H1 (cell line): Measurements from ENCODE around the gene INPP5A.

Source experiments
- POLR2AphosphoS5 ChIP-seq: IDR thresholded peaks from 2 replicates; pipeline ENCODE4 v1.6.1; 2011; ENCODE audit warnings: low read depth, low read length
- TF ChIP-seq, protein P1 (sequence below), 3 experiments: IDR thresholded peaks; 1 replicate in 2 of 3; 2 replicates in 1 of 3; pipeline versions ENCODE4 v1.5.1 to v1.6.1; 2011; ENCODE audit warnings: low read length in 3 of 3, mild to moderate bottlenecking in 3 of 3, inconsistent platforms in 2 of 3, low read depth in 1 of 3, moderate library complexity in 1 of 3; ENCODE audit not compliant: insufficient read depth in 1 of 3; ENCODE audit errors: control extremely low read depth in 1 of 3

DNA sequence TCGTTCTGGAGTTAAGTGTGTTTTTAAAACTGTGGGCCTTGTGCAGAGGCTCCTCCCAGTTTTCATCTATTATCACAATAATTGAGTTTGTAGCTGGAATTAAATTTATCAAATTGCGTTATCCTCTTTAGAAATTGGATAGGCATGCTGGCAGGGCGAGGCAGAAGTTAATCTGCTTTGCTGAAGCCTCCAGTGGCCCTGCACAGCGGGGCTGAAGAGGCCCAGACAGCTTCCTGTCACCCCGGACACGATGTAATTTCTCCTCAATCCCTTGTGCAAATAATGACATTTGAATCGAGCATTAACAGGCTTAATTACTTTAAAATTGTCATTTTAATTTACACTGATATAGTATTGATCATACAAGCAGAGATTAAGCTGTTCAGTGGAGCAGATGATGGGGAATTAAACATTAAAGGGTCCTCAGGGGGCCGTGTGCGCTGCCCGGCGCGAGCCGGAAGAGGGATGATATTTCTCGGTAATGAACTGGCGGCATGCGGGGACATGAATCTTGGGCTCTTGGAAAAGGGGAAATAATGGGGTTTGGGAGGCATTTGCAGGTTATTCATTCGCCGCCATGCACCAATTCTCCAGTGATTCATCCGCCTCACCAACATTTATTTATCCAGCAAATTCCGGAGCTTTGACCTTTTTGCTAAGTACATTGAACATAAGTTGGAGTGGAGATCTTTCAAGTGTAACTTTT lies 129.9 kb downstream of the INPP5A start:
- no peak for TF ChIP-seq POLR2AphosphoS5
- TF ChIP-seq, protein P1, sequence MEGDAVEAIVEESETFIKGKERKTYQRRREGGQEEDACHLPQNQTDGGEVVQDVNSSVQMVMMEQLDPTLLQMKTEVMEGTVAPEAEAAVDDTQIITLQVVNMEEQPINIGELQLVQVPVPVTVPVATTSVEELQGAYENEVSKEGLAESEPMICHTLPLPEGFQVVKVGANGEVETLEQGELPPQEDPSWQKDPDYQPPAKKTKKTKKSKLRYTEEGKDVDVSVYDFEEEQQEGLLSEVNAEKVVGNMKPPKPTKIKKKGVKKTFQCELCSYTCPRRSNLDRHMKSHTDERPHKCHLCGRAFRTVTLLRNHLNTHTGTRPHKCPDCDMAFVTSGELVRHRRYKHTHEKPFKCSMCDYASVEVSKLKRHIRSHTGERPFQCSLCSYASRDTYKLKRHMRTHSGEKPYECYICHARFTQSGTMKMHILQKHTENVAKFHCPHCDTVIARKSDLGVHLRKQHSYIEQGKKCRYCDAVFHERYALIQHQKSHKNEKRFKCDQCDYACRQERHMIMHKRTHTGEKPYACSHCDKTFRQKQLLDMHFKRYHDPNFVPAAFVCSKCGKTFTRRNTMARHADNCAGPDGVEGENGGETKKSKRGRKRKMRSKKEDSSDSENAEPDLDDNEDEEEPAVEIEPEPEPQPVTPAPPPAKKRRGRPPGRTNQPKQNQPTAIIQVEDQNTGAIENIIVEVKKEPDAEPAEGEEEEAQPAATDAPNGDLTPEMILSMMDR (IDR thresholded peaks at IDR 0.05; ENCODE audit: control extremely low read depth in 1 of 3, insufficient read depth in 1 of 3, low read depth in 1 of 3, low read length in 3 of 3) = no peak
